Nephron progenitor cell (in vitro differentiated cells): Measurements from ENCODE around the gene TSPAN12.

Experiments
- DNase-seq: peaks from one replicate; pipeline ENCODE4 v3.0.0; 2021
- H3K27ac Mint-ChIP-seq: 2 replicates; pipeline ENCODE4 v1.8.0; 2021; ENCODE audit warnings: mild to moderate bottlenecking, moderate library complexity, mixed read lengths
- H3K27me3 Mint-ChIP-seq: 2 replicates; pipeline ENCODE4 v1.8.0; 2021; ENCODE audit warnings: mild to moderate bottlenecking, low read depth, mixed read lengths; ENCODE audit not compliant: poor library complexity
- H3K36me3 Mint-ChIP-seq: 2 replicates; pipeline ENCODE4 v1.8.0; 2021; ENCODE audit warnings: low read depth, mixed read lengths
- H3K4me1 Mint-ChIP-seq: 2 replicates; pipeline ENCODE4 v1.8.0; 2021; ENCODE audit warnings: mixed read lengths
- H3K4me3 Mint-ChIP-seq: 2 replicates; pipeline ENCODE4 v1.8.0; 2021; ENCODE audit warnings: mild to moderate bottlenecking, moderate library complexity, mixed read lengths
- H3K9me3 Mint-ChIP-seq: 2 replicates; pipeline ENCODE4 v1.8.0; 2021; ENCODE audit warnings: mild to moderate bottlenecking, moderate library complexity, mixed read lengths
- CTCF ChIP-seq: fragments of 200-600 bp; sonication (generic); IDR thresholded peaks from 2 replicates; pipeline ENCODE4 v1.5.0; 2021; ENCODE audit warnings: antibody characterized with exemption

TSPAN12 gene

DNA sequence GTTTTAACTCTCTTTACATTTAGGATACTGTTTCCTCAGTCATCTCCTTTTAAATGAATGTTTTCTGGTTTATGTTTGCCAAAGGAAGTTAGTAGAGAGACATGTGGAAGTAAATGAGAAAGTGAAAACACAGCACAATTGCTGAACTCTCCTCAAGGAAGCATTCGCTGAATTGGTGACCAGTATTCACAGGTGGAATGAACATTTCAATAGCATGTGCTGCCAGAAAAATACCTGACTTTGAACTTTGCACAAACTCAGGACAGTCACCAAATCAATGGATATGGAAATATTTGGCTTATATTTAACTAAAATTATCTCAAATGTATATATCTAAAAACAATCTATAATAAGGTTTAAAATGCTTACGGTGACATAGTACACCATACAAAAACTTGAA is 28.5 kb downstream of the TSPAN12 start:
- H3K36me3 Mint-ChIP-seq, result peaks cover 46% of the 10 kb centered on the region
- TF ChIP-seq CTCF, result no peak
- H3K9me3 Mint-ChIP-seq, result peaks cover 19% of the 10 kb centered on the region
- DNase-seq, result no peak
- no peak overlapping the region for H3K4me3 Mint-ChIP-seq
- H3K27ac Mint-ChIP-seq, result peak overlapping the region; percentile 52
- peaks cover 24% of the 10 kb centered on the region for H3K4me1 Mint-ChIP-seq
- H3K27me3 Mint-ChIP-seq, result no peaks in the 10 kb centered on the region

GRCh38 chr7:120828528-120828927 is 29.4 kb downstream of the TSPAN12 start:
- no peak for DNase-seq
- H3K9me3 Mint-ChIP-seq, result peaks cover 19% of the 10 kb centered on the region
- peak overlapping the region; percentile 60 for H3K27ac Mint-ChIP-seq
- no peaks in the 10 kb centered on the region for H3K27me3 Mint-ChIP-seq
- H3K4me1 Mint-ChIP-seq, result peaks cover 20% of the 10 kb centered on the region
- peaks cover 47% of the 10 kb centered on the region for H3K36me3 Mint-ChIP-seq
- no peak for TF ChIP-seq CTCF
- no peak overlapping the region for H3K4me3 Mint-ChIP-seq

GRCh38 chr7:120827371-120828118 is 30.4 kb downstream of the TSPAN12 start:
- Mint-ChIP-seq H3K27ac (no peak overlapping the region), H3K36me3 (peaks cover 56% of the 10 kb centered on the region), H3K4me1 (peaks cover 10% of the 10 kb centered on the region), H3K4me3 (no peak overlapping the region), H3K27me3 (no peaks in the 10 kb centered on the region), H3K9me3 (peaks cover 19% of the 10 kb centered on the region)
- TF ChIP-seq CTCF, result no peak
- no peak for DNase-seq

- no peak for TF ChIP-seq CTCF
- no peak for DNase-seq
- Mint-ChIP-seq H3K9me3 (peaks cover 9% of the 10 kb centered on the region), H3K36me3 (peaks cover 45% of the 10 kb centered on the region), H3K4me1 (peaks cover 5% of the 10 kb centered on the region), H3K4me3 (no peak overlapping the region), H3K27me3 (no peaks in the 10 kb centered on the region), H3K27ac (no peak overlapping the region)
Observed at GRCh38 chr7:120825576-120825975, 32.4 kb downstream of the TSPAN12 start.

DNA sequence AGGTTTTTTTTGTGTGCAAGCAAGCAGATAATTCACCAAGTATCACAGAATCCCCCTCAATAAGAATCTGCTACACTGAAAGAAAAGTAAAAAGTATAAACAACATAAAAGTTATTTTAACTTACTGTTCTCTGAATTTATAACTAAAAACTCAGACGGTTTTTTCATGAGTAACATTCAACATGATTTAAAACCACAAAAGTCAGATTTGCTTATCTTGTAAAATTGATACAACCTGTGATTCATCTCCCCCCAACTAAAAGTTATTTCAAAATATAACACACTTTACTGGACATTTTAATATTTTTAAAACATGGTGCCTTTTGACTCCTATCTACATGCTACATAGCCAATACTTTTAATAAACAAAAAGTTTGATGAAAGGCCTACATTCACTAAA is 32.8 kb downstream of the TSPAN12 start:
- peaks cover 41% of the 10 kb centered on the region for H3K36me3 Mint-ChIP-seq
- no peak for DNase-seq
- no peak overlapping the region for H3K4me3 Mint-ChIP-seq
- H3K9me3 Mint-ChIP-seq, result peaks cover 5% of the 10 kb centered on the region
- peaks cover 5% of the 10 kb centered on the region for H3K4me1 Mint-ChIP-seq
- H3K27ac Mint-ChIP-seq, result no peak overlapping the region
- no peaks in the 10 kb centered on the region for H3K27me3 Mint-ChIP-seq
- no peak for TF ChIP-seq CTCF

- Mint-ChIP-seq H3K4me3 (no peak overlapping the region), H3K36me3 (peaks cover 58% of the 10 kb centered on the region), H3K27me3 (no peaks in the 10 kb centered on the region), H3K4me1 (no peaks in the 10 kb centered on the region), H3K9me3 (no peaks in the 10 kb centered on the region), H3K27ac (no peak overlapping the region)
- DNase-seq, result no peak
- TF ChIP-seq CTCF, result no peak
Observed at GRCh38 chr7:120819861-120820260, 38.1 kb downstream of the TSPAN12 start.
